PC-3 (cell line): ENCODE measurements around the gene PRICKLE2. TPM values are rescaled to one million over a fixed set of nuclear protein-coding genes. Genes with fewer than 3 reads are reported as not detected.

Source experiments
- ATAC-seq: fragments of 200-7000 bp; cut with Tn5 transposase; 2 replicates; pipeline ENCODE4 v1.9.1; 2020; ENCODE audit warnings: mild to moderate bottlenecking, moderate library complexity
- BruUV-seq: library from RNA; stranded (reverse); fragments of 400-500 nt; replicated peaks from 2 replicates; lab custom pipeline; 2021; lab: Mats Ljungman, UMichigan
- CTCF ChIA-PET: fragments of 300-600 bp; sonication (Branson Sonifier 250); formaldehyde crosslinking; loops from one replicate; lab custom pipeline; 2022; ENCODE audit warnings: antibody characterized with exemption; lab: Charles Lee
- POLR2A ChIA-PET: fragments of 300-600 bp; sonication (Branson Sonifier 250); formaldehyde crosslinking; loops from one replicate; lab custom pipeline; 2022; ENCODE audit warnings: antibody characterized with exemption; ENCODE audit not compliant: unreplicated experiment; lab: Charles Lee
- DNase-seq: peaks from one replicate; pipeline ENCODE4 v3.0.0-alpha.2; 2015
- H2AFZ ChIP-seq: fragments of 300-600 bp; sonication (generic); 2 replicates; pipeline ENCODE4 v1.6.0; 2016; ENCODE audit warnings: antibody characterized with exemption, low read length
- H3F3A ChIP-seq: fragments of 300-600 bp; sonication (generic); one replicate; pipeline ENCODE4 v1.6.0; 2017; ENCODE audit warnings: antibody characterized with exemption, low read length, control low read depth, mild to moderate bottlenecking; ENCODE audit not compliant: unreplicated experiment
- H3K27ac ChIP-seq: fragments of 300-600 bp; sonication (generic); 2 replicates; pipeline ENCODE4 v1.5.1; 2016; ENCODE audit warnings: mild to moderate bottlenecking, low read length
- H3K27me3 ChIP-seq: fragments of 300-600 bp; sonication (generic); 2 replicates; pipeline ENCODE4 v1.6.1; 2016; ENCODE audit warnings: low read length, mixed read lengths
- H3K36me3 ChIP-seq: fragments of 300-600 bp; sonication (generic); 2 replicates; pipeline ENCODE4 v1.6.1; 2016; ENCODE audit warnings: low read depth, mixed run types, low read length, mixed read lengths
- H3K4me1 ChIP-seq: fragments of 300-600 bp; sonication (generic); 2 replicates; pipeline ENCODE4 v1.5.1; 2016; ENCODE audit warnings: low read length; ENCODE audit not compliant: insufficient read depth
- H3K4me2 ChIP-seq: fragments of 300-600 bp; sonication (generic); 2 replicates; pipeline ENCODE4 v1.6.0; 2016; ENCODE audit warnings: low read length
- H3K4me3 ChIP-seq: fragments of 300-600 bp; sonication (generic); 2 replicates; pipeline ENCODE4 v1.5.1; 2016; ENCODE audit warnings: mild to moderate bottlenecking, low read length, mixed read lengths
- H3K79me2 ChIP-seq: fragments of 300-600 bp; sonication (generic); 2 replicates; pipeline ENCODE4 v1.6.1; 2017; ENCODE audit warnings: low read length, mixed read lengths
- H3K9ac ChIP-seq: fragments of 300-600 bp; sonication (generic); 2 replicates; pipeline ENCODE4 v1.6.0; 2016; ENCODE audit warnings: mild to moderate bottlenecking, low read length
- H3K9me2 ChIP-seq: fragments of 300-600 bp; sonication (generic); replicated peaks from 2 replicates; pipeline ENCODE4 v1.6.1; 2016; ENCODE audit warnings: mixed run types, low read length, mixed read lengths
- H3K9me3 ChIP-seq: fragments of 300-600 bp; sonication (generic); 2 replicates; pipeline ENCODE4 v1.6.1; 2016; ENCODE audit warnings: low read length, mixed read lengths
- H4K20me1 ChIP-seq: fragments of 300-600 bp; sonication (generic); 2 replicates; pipeline ENCODE4 v1.6.1; 2016; ENCODE audit warnings: low read length, mixed read lengths
- EZH2 ChIP-seq: fragments of 300-600 bp; sonication (generic); IDR thresholded peaks from one replicate; pipeline ENCODE4 v1.6.1; 2017; ENCODE audit warnings: antibody characterized with exemption, mild to moderate bottlenecking, low read length; ENCODE audit not compliant: unreplicated experiment
- EZH2phosphoT487 ChIP-seq: fragments of 300-600 bp; sonication (generic); IDR thresholded peaks from 2 replicates; pipeline ENCODE4 v1.6.1; 2018; ENCODE audit warnings: mild to moderate bottlenecking, antibody characterized with exemption, low read length, borderline replicate concordance
- intact Hi-C: fragments of 100-400 bp; cut with micrococcal nuclease; formaldehyde crosslinking; loops from 2 replicates; pipeline ENCODE4 v1.9.0; 2023
- total RNA-seq: library from RNA; depleted of rRNA; stranded (reverse); fragments of >200 nt; gene quantifications from 2 replicates; pipeline ENCODE4 v1.2.3, GENCODE V29; 2014
- TF ChIP-seq, protein P1 (sequence below): fragments of 300-600 bp; sonication (generic); conservative IDR thresholded peaks from 2 replicates; pipeline ENCODE4 v1.5.1; 2017; ENCODE audit warnings: antibody characterized with exemption, low read depth, mild to moderate bottlenecking, low read length

Gene PRICKLE2
- total RNA-seq, 1 experiment from 2014 or later: 1.8 TPM

- Histone ChIP-seq H2AFZ (no peak overlapping the region), H3K9me3 (no peaks in the 10 kb centered on the region), H3K79me2 (no peaks in the 10 kb centered on the region), H3K27me3 (no peaks in the 10 kb centered on the region), H3F3A (no peaks in the 10 kb centered on the region), H3K9me2 (no peaks in the 10 kb centered on the region), H4K20me1 (no peaks in the 10 kb centered on the region), H3K27ac (no peak overlapping the region), H3K4me1 (peaks cover 25% of the 10 kb centered on the region), H3K4me2 (no peak overlapping the region), H3K9ac (no peak overlapping the region), H3K36me3 (no peaks in the 10 kb centered on the region), H3K4me3 (no peak overlapping the region)
- DNase-seq (no peak), ATAC-seq (no peak)
- CTCF ChIA-PET: no interaction called here
- intact Hi-C loops: no loop called here
- POLR2A ChIA-PET: no interaction called here
- BruUV-seq: no TSS peak
- no peak for TF ChIP-seq EZH2phosphoT487
Observed at GRCh38 chr3:64152676-64153466, 72.4 kb downstream of the PRICKLE2 start.

- TF ChIP-seq EZH2phosphoT487: no peak
- no peak for TF ChIP-seq EZH2
- TF ChIP-seq, protein P1, sequence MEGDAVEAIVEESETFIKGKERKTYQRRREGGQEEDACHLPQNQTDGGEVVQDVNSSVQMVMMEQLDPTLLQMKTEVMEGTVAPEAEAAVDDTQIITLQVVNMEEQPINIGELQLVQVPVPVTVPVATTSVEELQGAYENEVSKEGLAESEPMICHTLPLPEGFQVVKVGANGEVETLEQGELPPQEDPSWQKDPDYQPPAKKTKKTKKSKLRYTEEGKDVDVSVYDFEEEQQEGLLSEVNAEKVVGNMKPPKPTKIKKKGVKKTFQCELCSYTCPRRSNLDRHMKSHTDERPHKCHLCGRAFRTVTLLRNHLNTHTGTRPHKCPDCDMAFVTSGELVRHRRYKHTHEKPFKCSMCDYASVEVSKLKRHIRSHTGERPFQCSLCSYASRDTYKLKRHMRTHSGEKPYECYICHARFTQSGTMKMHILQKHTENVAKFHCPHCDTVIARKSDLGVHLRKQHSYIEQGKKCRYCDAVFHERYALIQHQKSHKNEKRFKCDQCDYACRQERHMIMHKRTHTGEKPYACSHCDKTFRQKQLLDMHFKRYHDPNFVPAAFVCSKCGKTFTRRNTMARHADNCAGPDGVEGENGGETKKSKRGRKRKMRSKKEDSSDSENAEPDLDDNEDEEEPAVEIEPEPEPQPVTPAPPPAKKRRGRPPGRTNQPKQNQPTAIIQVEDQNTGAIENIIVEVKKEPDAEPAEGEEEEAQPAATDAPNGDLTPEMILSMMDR: no peak
- Histone ChIP-seq H3K4me2 (no peak overlapping the region), H3K9me2 (no peaks in the 10 kb centered on the region), H4K20me1 (no peaks in the 10 kb centered on the region), H3K27me3 (no peaks in the 10 kb centered on the region), H3K79me2 (no peaks in the 10 kb centered on the region), H2AFZ (no peak overlapping the region), H3K27ac (no peak overlapping the region; the same call in 1 of the 2 replicates), H3K4me1 (peaks cover 17% of the 10 kb centered on the region), H3K9ac (no peak overlapping the region), H3K36me3 (no peaks in the 10 kb centered on the region), H3K9me3 (no peaks in the 10 kb centered on the region), H3F3A (no peaks in the 10 kb centered on the region), H3K4me3 (no peak overlapping the region)
- ChIA-PET CTCF (no interaction called here), POLR2A (no interaction called here)
- ATAC-seq (no peak), DNase-seq (peak; percentile 18)
- intact Hi-C loops: no loop called here
- no TSS peak for BruUV-seq
Observed at GRCh38 chr3:64152086-64152485, 73.2 kb downstream of the PRICKLE2 start.

- intact Hi-C loops: loop anchor here (2.0 kb wide), 1 partner anchor 25 kb away; no protein-coding TSS in a partner anchor
- Histone ChIP-seq H3K27me3 (no peaks in the 10 kb centered on the region), H3K4me3 (no peak overlapping the region), H3F3A (no peaks in the 10 kb centered on the region), H3K27ac (peak overlapping the region; percentile 66), H3K4me1 (peaks cover 14% of the 10 kb centered on the region), H3K9me3 (no peaks in the 10 kb centered on the region), H4K20me1 (no peaks in the 10 kb centered on the region), H3K79me2 (no peaks in the 10 kb centered on the region), H3K36me3 (no peaks in the 10 kb centered on the region), H3K4me2 (peak overlapping the region; percentile 34; the same call in 1 of the 2 replicates), H2AFZ (no peak overlapping the region), H3K9ac (peak overlapping the region; percentile 45), H3K9me2 (no peaks in the 10 kb centered on the region)
- CTCF ChIA-PET: no interaction called here
- DNase-seq: no peak
- no peak for TF ChIP-seq EZH2phosphoT487
- TF ChIP-seq, protein P1: no peak
- no peak for TF ChIP-seq EZH2
- BruUV-seq: no TSS peak
- POLR2A ChIA-PET: no interaction called here
- ATAC-seq: no peak
Observed at GRCh38 chr3:64151342-64151871, 73.9 kb downstream of the PRICKLE2 start.
